Activated CD4-positive, CD25-positive, alpha-beta regulatory T cell (primary cell): Measurements from ENCODE around the gene ZSCAN10.
"Not testable (repeated sequence)": the region's sequence is repeated elsewhere in the genome, so short reads cannot be mapped to it uniquely, and the experiment has no call there.

Experiments
- DNase-seq, 4 experiments: peaks; one replicate each; lab custom pipeline; 2025; lab: John Stamatoyannopoulos, UW

ZSCAN10 gene

GRCh38 chr16:3098459-3099394 is at the start of gene ZSCAN10:
ZSCAN10 (minus strand) TSS chr16:3099294; CDS start chr16:3092937, 6,357 bp downstream.
- DNase-seq: no peak

- no peak for DNase-seq
Observed at GRCh38 chr16:3148256-3149192, 49.4 kb upstream of the ZSCAN10 start.

- no peak for DNase-seq
Observed at GRCh38 chr16:3147757-3148104, 48.6 kb upstream of the ZSCAN10 start.

- no peak for DNase-seq
Observed at GRCh38 chr16:3147046-3147756, 48.1 kb upstream of the ZSCAN10 start.

GRCh38 chr16:3145660-3146059 is 46.6 kb upstream of the ZSCAN10 start:
- DNase-seq: no peak

- DNase-seq: no peak
Observed at GRCh38 chr16:3145151-3145550, 46.1 kb upstream of the ZSCAN10 start.

- DNase-seq: no peak
Observed at GRCh38 chr16:3144321-3144983, 45.4 kb upstream of the ZSCAN10 start.

- no peak for DNase-seq
Observed at GRCh38 chr16:3143598-3144320, 44.7 kb upstream of the ZSCAN10 start.

GRCh38 chr16:3143189-3143588 is 44.1 kb upstream of the ZSCAN10 start:
- no peak for DNase-seq

GRCh38 chr16:3142770-3143169 is 43.7 kb upstream of the ZSCAN10 start:
- no peak for DNase-seq

GRCh38 chr16:3142327-3142726 is 43.2 kb upstream of the ZSCAN10 start:
- DNase-seq: no peak

GRCh38 chr16:3141781-3142311 is 42.8 kb upstream of the ZSCAN10 start:
- no peak for DNase-seq

- no peak for DNase-seq
Observed at GRCh38 chr16:3140603-3141427, 41.7 kb upstream of the ZSCAN10 start.

GRCh38 chr16:3139561-3139960 is 40.5 kb upstream of the ZSCAN10 start:
- not testable (repeated sequence) for DNase-seq

- no peak for DNase-seq
Observed at GRCh38 chr16:3138823-3139426, 39.8 kb upstream of the ZSCAN10 start.

GRCh38 chr16:3138342-3138741 is 39.2 kb upstream of the ZSCAN10 start:
- DNase-seq: no peak

- no peak for DNase-seq
Observed at GRCh38 chr16:3137267-3137666, 38.2 kb upstream of the ZSCAN10 start.

GRCh38 chr16:3135126-3135715 is 36.1 kb upstream of the ZSCAN10 start:
- no peak for DNase-seq
